ENCODE measurements around the gene MSH2.
"Not testable (repeated sequence)": the region's sequence is repeated elsewhere in the genome, so short reads cannot be mapped to it uniquely, and the experiment has no call there.

MSH2 gene

DNA sequence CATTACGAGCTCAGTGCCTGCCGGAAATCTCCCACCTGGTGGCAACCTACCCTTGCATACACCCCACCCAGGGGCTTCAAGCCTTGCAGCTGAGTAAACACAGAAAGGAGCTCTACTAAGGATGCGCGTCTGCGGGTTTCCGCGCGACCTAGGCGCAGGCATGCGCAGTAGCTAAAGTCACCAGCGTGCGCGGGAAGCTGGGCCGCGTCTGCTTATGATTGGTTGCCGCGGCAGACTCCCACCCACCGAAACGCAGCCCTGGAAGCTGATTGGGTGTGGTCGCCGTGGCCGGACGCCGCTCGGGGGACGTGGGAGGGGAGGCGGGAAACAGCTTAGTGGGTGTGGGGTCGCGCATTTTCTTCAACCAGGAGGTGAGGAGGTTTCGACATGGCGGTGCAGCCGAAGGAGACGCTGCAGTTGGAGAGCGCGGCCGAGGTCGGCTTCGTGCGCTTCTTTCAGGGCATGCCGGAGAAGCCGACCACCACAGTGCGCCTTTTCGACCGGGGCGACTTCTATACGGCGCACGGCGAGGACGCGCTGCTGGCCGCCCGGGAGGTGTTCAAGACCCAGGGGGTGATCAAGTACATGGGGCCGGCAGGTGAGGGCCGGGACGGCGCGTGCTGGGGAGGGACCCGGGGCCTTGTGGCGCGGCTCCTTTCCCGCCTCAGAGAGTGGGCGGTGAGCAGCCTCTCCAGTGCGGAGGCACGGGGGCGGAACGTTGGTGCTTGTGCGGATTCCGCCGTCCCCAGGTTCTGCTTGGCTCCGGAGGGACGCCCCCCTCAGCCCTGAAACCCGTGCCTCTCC lies at the start of gene MSH2:
MSH2 (plus strand) TSS at position 352 of the 804 bp plus-strand sequence; CDS start at position 388, 36 bp downstream.
- DNase-seq (ENCODE audit: low spot score): peak; percentile 96
- TF ChIP-seq, protein P1, sequence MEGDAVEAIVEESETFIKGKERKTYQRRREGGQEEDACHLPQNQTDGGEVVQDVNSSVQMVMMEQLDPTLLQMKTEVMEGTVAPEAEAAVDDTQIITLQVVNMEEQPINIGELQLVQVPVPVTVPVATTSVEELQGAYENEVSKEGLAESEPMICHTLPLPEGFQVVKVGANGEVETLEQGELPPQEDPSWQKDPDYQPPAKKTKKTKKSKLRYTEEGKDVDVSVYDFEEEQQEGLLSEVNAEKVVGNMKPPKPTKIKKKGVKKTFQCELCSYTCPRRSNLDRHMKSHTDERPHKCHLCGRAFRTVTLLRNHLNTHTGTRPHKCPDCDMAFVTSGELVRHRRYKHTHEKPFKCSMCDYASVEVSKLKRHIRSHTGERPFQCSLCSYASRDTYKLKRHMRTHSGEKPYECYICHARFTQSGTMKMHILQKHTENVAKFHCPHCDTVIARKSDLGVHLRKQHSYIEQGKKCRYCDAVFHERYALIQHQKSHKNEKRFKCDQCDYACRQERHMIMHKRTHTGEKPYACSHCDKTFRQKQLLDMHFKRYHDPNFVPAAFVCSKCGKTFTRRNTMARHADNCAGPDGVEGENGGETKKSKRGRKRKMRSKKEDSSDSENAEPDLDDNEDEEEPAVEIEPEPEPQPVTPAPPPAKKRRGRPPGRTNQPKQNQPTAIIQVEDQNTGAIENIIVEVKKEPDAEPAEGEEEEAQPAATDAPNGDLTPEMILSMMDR (IDR thresholded peaks at IDR 0.05; ENCODE audit: extremely low read depth, missing control alignments): no peak

DNA sequence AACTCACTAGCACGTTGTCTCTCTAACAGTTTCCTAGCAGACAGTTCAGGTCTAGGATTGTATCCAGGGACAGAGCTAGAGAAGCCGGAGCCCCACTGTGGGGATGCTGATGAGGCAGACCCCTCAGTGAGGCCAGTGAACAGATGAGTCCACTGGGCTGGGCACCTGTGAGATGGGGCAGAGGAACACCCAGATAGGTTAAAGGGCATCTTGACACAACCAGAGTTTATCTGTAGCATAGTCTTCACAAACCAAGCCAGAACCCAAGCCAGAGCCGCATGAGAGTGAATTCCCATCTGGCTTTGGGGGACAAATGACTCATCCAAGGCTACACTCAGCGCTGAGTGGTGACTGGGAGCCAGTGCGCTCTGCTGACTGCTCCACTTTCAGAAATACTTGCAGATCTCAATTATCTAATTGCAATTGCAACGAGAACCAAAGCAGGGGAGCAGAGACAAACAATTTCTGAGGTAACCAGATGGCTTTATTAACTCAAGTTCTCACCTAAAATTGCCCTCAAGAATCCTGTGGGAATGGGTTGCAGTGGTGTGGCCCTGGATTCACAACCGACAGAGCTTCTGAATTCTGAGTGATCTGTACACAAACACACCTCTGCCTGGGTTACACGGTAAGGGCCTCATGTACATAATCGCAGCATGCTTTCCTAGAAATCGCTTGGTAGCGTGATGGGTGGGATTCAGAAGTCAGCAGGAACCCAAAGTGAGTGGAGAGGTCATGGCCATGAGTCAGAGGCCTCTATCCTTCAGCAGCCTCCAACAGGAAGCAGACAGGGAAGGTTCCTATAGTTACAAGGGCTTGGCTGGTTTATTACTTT lies 48.7 kb upstream of the MSH2 start:
- no peak for DNase-seq (ENCODE audit: low spot score)

DNA sequence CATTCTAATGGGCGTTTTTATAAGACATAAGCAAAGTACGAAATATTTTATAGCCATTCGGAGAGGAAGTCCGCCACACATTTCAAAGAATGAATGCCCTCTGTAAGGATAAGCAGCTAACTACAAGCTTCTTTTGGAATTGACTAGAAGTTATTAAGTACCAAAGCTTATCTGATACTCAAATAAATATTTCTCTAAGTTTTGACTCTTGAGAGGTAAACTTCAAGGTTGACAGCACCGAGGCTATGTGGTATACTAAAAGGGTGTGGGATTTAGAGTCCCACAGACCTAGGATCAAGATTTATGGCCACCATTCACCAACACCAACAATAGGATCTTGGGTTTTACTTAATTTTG lies 48.1 kb upstream of the MSH2 start:
- no peak for DNase-seq (ENCODE audit: low spot score)
- TF ChIP-seq, protein P1 (IDR thresholded peaks at IDR 0.05; ENCODE audit: extremely low read depth, missing control alignments): no peak

More for the DNA sequence above, 48.7 kb upstream of the MSH2 start:
- TF ChIP-seq, protein P1 (IDR thresholded peaks at IDR 0.05; ENCODE audit: extremely low read depth, missing control alignments): no peak

DNA sequence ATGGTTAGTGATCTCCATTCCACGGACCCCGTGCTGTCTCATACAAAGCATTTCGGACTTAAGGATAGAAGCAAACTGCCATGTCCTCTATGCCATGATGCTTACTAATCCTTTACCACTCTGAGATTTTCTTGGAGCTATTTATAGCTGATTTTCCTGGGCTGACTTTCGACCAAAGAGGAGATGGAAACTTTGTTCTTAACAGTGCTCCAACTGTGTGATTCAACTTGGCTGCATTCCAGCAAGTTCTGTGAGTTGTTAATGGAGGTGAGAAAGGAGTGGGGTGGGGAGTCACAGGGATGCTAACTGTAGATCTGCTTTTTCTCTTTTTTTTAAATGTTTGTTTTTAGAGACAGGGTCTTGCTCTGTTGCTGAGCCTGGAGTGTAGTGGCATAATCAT lies 45.5 kb upstream of the MSH2 start:
- no peak for DNase-seq (ENCODE audit: low spot score)
- TF ChIP-seq, protein P1 (IDR thresholded peaks at IDR 0.05; ENCODE audit: extremely low read depth, missing control alignments): no peak

DNA sequence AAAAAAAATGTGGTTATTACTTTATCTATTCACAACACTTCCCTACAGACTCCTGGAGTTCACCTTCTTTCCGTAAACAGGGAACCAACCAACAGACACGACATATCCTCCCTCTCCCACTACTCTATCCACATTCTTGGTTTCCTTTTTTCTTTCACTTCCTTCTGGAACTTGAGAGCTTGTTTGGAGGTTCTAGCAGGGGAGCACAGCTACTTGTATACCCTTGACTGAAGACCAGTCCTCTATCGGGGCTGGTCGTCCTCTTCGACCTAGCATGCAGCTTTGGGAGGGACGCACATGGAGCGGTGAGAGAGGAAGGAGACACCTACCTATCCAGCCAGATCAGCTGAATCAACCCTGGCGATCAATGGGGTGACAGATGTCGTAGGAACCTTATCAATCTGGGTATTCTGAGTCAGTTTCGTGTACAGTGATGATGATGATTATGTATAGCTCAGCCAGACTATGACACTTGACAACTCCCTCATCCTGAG lies 43.5 kb upstream of the MSH2 start:
- no peak for DNase-seq (ENCODE audit: low spot score)
- TF ChIP-seq, protein P1 (IDR thresholded peaks at IDR 0.05; ENCODE audit: extremely low read depth, missing control alignments): no peak

DNA sequence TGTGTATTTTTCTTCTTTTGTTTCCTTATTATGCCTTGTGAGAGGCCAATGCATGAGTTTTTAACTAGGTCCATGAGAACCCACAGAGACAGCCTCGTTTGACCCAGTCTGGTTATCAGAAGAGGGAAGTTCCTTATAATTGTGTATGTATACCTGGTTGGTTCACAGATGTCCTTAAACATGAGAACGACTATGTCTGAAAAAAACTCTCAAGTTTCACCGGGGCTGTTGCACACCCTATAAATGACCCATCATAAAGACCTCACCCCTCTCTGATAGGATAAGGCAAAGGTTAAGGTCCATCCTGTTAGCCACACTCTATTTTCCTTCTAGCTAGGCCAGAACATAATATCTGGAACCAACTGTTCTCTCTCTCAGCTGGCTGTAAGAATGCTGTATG lies 42.7 kb upstream of the MSH2 start:
- TF ChIP-seq, protein P1 (IDR thresholded peaks at IDR 0.05; ENCODE audit: extremely low read depth, missing control alignments): no peak
- DNase-seq (ENCODE audit: low spot score): no peak

DNA sequence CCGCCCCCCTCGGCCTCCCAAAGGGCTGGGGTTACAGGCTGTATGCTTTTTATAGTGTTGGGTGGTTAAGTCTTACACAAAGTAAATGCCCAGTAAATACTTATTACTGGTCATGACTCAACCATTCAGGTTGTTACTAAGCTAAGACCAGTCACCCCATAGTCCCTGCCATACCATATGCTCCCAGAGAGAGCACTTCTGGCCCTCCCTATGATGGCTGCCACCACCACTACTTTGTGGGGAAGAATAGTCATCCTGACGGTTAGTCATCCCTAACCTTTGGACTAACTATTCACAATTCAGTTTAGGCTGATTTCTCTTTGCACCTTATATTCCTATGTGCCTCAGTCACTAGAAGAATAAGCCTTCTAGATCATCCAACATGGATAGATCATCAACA lies 42.0 kb upstream of the MSH2 start:
- DNase-seq (ENCODE audit: low spot score): no peak
- TF ChIP-seq, protein P1 (IDR thresholded peaks at IDR 0.05; ENCODE audit: extremely low read depth, missing control alignments): no peak

DNA sequence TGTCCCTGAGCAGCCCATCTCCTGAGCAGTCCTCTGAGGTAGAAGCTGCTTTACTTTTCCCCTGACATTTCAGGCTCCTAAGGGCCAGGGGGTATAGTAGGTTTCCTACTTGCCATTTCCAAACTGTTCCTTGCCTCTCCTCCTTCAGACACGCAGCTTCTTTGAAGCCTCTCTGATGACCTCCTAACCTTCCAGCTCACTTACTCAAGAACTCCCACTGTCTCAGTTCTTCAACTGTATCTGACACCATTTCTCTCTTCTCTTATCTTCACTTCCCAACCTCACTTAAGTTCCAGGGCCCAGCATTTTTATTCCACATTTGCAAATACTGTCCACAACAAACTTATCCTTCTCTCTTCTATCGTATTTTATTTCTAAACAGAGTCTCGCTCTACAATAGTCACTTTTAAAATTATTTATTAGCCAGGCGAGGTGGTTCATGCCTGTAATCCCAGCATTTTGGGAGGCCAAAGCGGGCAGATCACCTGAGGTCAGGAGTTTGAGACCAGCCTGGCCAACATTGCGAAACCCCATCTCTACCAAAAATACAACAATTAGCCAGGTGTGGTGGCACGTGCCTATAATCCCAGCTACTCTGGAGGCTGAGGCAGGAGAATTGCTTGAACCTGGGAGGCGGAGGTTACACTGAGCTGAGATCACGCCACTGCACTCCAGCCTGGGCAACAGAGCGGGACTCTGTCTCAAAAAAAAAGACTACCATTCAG lies 41.3 kb upstream of the MSH2 start:
- DNase-seq (ENCODE audit: low spot score): not testable (repeated sequence)
